CD14-positive monocyte (primary cell): ENCODE data around the gene TANC1. TPM values are rescaled to one million over a fixed set of nuclear protein-coding genes. Genes with fewer than 3 reads are reported as not detected.

ENCODE experiments used
- DNase-seq, 3 donors: peaks; one replicate each; pipeline ENCODE4 v3.0.0-alpha.2; 2011 to 2022
- H2AFZ ChIP-seq: 2 replicates; pipeline ENCODE4 v1.6.0; 2012; ENCODE audit warnings: mild to moderate bottlenecking, low read depth, low read length, inconsistent platforms; ENCODE audit not compliant: insufficient read depth, poor library complexity, severe bottlenecking
- H3K27ac ChIP-seq, 2 donors: 1 replicate in 1 of 2; 2 replicates in 1 of 2; pipeline ENCODE4 v1.5.1; 2012 to 2013; ENCODE audit warnings: low read length in 2 of 2, control low read depth in 1 of 2, inconsistent platforms in 1 of 2, low read depth in 1 of 2, mild to moderate bottlenecking in 1 of 2
- H3K27me3 ChIP-seq, 2 donors: one replicate each; pipeline versions ENCODE4 v1.6.0 to v1.6.1; 2011 to 2013; ENCODE audit warnings: low read length in 2 of 2; ENCODE audit not compliant: control insufficient read depth in 2 of 2, insufficient read depth in 2 of 2
- H3K36me3 ChIP-seq, 2 donors: replicated peaks in 1 of 2; 1 replicate in 1 of 2; 2 replicates in 1 of 2; pipeline versions ENCODE4 v1.5.1 to v1.6.1; 2012 to 2013; ENCODE audit warnings: low read length in 2 of 2, control low read depth in 1 of 2, inconsistent platforms in 1 of 2, mild to moderate bottlenecking in 1 of 2; ENCODE audit not compliant: insufficient read depth in 2 of 2, control insufficient read depth in 1 of 2
- H3K4me1 ChIP-seq, 2 donors: 1 replicate in 1 of 2; 2 replicates in 1 of 2; pipeline versions ENCODE4 v1.5.1 to v1.6.1; 2012 to 2013; ENCODE audit warnings: low read length in 2 of 2, control low read depth in 1 of 2, inconsistent platforms in 1 of 2, mild to moderate bottlenecking in 1 of 2, moderate library complexity in 1 of 2; ENCODE audit not compliant: insufficient read depth in 2 of 2, control insufficient read depth in 1 of 2
- H3K4me2 ChIP-seq: replicated peaks from 2 replicates; pipeline ENCODE3; 2012; ENCODE audit warnings: low read length, moderate library complexity, mild to moderate bottlenecking; ENCODE audit not compliant: poor library complexity, severe bottlenecking; ENCODE audit errors: extremely low read depth
- H3K4me3 ChIP-seq, 3 experiments: fragments of 200-600 bp in 1 of 3; sonication (generic) in 1 of 3; replicated peaks in 1 of 3; 1 replicate in 2 of 3; 2 replicates in 1 of 3; pipeline ENCODE4 v1.5.1; 2011 to 2013; ENCODE audit warnings: low read length in 3 of 3, mild to moderate bottlenecking in 3 of 3, control low read depth in 2 of 3, low read depth in 2 of 3, inconsistent platforms in 1 of 3, moderate library complexity in 1 of 3
- H3K79me2 ChIP-seq: 2 replicates; pipeline ENCODE4 v1.6.0; 2012; ENCODE audit warnings: mild to moderate bottlenecking, control low read depth, inconsistent platforms, low read length, moderate library complexity; ENCODE audit not compliant: insufficient read depth
- H3K9ac ChIP-seq: 2 replicates; pipeline ENCODE4 v1.6.0; 2017; ENCODE audit warnings: low read length, mild to moderate bottlenecking; ENCODE audit not compliant: insufficient read depth, poor library complexity, severe bottlenecking
- H3K9me3 ChIP-seq, 2 donors: replicated peaks in 1 of 2; 1 replicate in 1 of 2; 2 replicates in 1 of 2; pipeline versions ENCODE4 v1.5.1 to v1.6.1; 2012 to 2013; ENCODE audit warnings: low read length in 2 of 2, control low read depth in 1 of 2; ENCODE audit not compliant: control insufficient read depth in 1 of 2, insufficient read depth in 1 of 2
- H4K20me1 ChIP-seq: 2 replicates; pipeline ENCODE4 v1.6.0; 2012; ENCODE audit warnings: mild to moderate bottlenecking, low read length, control low read depth, moderate library complexity; ENCODE audit not compliant: insufficient read depth
- H3K27ac Mint-ChIP-seq, 7 donors: one replicate each; pipeline ENCODE4 v1.8.0; 2020; ENCODE audit warnings: mild to moderate bottlenecking in 7 of 7, mixed read lengths in 7 of 7, moderate library complexity in 6 of 7, inconsistent platforms in 2 of 7
- H3K27me3 Mint-ChIP-seq, 3 donors: one replicate each; pipeline ENCODE4 v1.8.0; 2021 to 2022; ENCODE audit warnings: low read depth in 3 of 3, mild to moderate bottlenecking in 3 of 3, mixed read lengths in 3 of 3, moderate library complexity in 3 of 3, inconsistent platforms in 1 of 3
- H3K36me3 Mint-ChIP-seq, 2 donors: one replicate each; pipeline ENCODE4 v1.8.0; 2020; ENCODE audit warnings: mixed read lengths in 2 of 2, inconsistent platforms in 1 of 2, mild to moderate bottlenecking in 1 of 2
- H3K4me1 Mint-ChIP-seq: one replicate; pipeline ENCODE4 v1.8.0; 2020; ENCODE audit warnings: mild to moderate bottlenecking, mixed read lengths
- H3K4me3 Mint-ChIP-seq, 2 donors: one replicate each; pipeline ENCODE4 v1.8.0; 2020; ENCODE audit warnings: mild to moderate bottlenecking in 2 of 2, mixed read lengths in 2 of 2, moderate library complexity in 1 of 2
- H3K9me3 Mint-ChIP-seq, 7 donors: one replicate each; pipeline ENCODE4 v1.8.0; 2020 to 2022; ENCODE audit warnings: mixed read lengths in 7 of 7, mild to moderate bottlenecking in 6 of 7, moderate library complexity in 6 of 7, inconsistent platforms in 2 of 7
- CTCF ChIP-seq: fragments of 200-600 bp; IDR thresholded peaks from one replicate; pipeline ENCODE4 v1.8.0; 2022; ENCODE audit warnings: antibody characterized with exemption, mild to moderate bottlenecking
- WGBS: methylation state at CpG from one replicate; pipeline ENCODE4 v1.1.5; 2013; ENCODE audit warnings: missing lambda C conversion rate; ENCODE audit not compliant: insufficient coverage; 5-methylcytosine and 5-hydroxymethylcytosine counted together
- intact Hi-C, 2 donors: fragments of 100-400 bp; cut with micrococcal nuclease; formaldehyde crosslinking; loops; one replicate each; pipeline versions ENCODE4 v1.15.0 to v1.15.1; 2023
- polyA plus RNA-seq, 3 donors: library from polyadenylated mRNA; depleted of rRNA in 1 of 3; unstranded in 2 of 3; stranded (reverse) in 1 of 3; fragments of 300-500 nt in 2 of 3; fragments of >200 nt in 1 of 3; fragmentation: Illumina TruSeq in 2 of 3; gene quantifications; 1 replicate in 2 of 3; 2 replicates in 1 of 3; pipeline ENCODE4 v1.2.3, GENCODE V29; 2012 to 2021

TANC1 gene
- polyA plus RNA-seq, 3 donors: 0.04 TPM; not detected in 2

GRCh38 chr2:159126432-159127022 is 158.1 kb downstream of the TANC1 start:
- WGBS: no CpG with 5 or more reads among the region's 2 CpGs
- DNase-seq: no peak
- intact Hi-C loops: no loop called here
- H3K4me1 Mint-ChIP-seq: peaks cover 32% of the 10 kb centered on the region
- no peak overlapping the region for H3K4me3 ChIP-seq
- peaks cover 15 to 24% of the 10 kb centered on the region in 2 donors for H3K4me1 ChIP-seq
- H3K9me3 Mint-ChIP-seq: peaks cover 0 to 4% (median 0%) of the 10 kb centered on the region in 7 donors
- no peaks in the 10 kb centered on the region for H3K36me3 Mint-ChIP-seq
- H3K27ac ChIP-seq: no peak overlapping the region
- no peak overlapping the region for H3K4me2 ChIP-seq
- no peak overlapping the region for H3K27ac Mint-ChIP-seq
- H3K27me3 Mint-ChIP-seq: peaks cover 2 to 8% (median 8%) of the 10 kb centered on the region in 3 donors
- H3K79me2 ChIP-seq: no peaks in the 10 kb centered on the region
- H3K4me3 Mint-ChIP-seq: no peak overlapping the region
- H2AFZ ChIP-seq: no peak overlapping the region
- no peak for TF ChIP-seq CTCF
- no peak overlapping the region for H3K9ac ChIP-seq
- no peaks in the 10 kb centered on the region for H4K20me1 ChIP-seq
- H3K9me3 ChIP-seq: no peaks in the 10 kb centered on the region
- peaks cover 0 to 6% of the 10 kb centered on the region in 2 donors for H3K27me3 ChIP-seq
- H3K36me3 ChIP-seq: no peaks in the 10 kb centered on the region

- Histone ChIP-seq H3K79me2 (no peaks in the 10 kb centered on the region), H2AFZ (no peak overlapping the region), H3K4me1 (peaks cover 15 to 24% of the 10 kb centered on the region in 2 donors), H3K4me3 (no peak overlapping the region), H3K9me3 (no peaks in the 10 kb centered on the region), H3K36me3 (no peaks in the 10 kb centered on the region), H3K27ac (no peak overlapping the region), H3K4me2 (no peak overlapping the region), H4K20me1 (no peaks in the 10 kb centered on the region), H3K27me3 (peaks cover 0 to 6% of the 10 kb centered on the region in 2 donors), H3K9ac (no peak overlapping the region)
- Mint-ChIP-seq H3K36me3 (no peaks in the 10 kb centered on the region), H3K4me1 (peaks cover 32% of the 10 kb centered on the region), H3K4me3 (no peak overlapping the region), H3K27me3 (peaks cover 2 to 12% (median 7%) of the 10 kb centered on the region in 3 donors), H3K9me3 (peaks cover 0 to 4% (median 0%) of the 10 kb centered on the region in 7 donors), H3K27ac (peak overlapping the region in 1 of 7 donors; percentile 67)
- intact Hi-C loops: no loop called here
- no CpG with 5 or more reads among the region's 1 CpG for WGBS
- no peak for TF ChIP-seq CTCF
- DNase-seq: no peak
Measured at GRCh38 chr2:159128191-159128590, 159.8 kb downstream of the TANC1 start.
